Liver (tissue), 9 donors: ENCODE results near the gene SWSAP1. TPM values are rescaled to one million over a fixed set of nuclear protein-coding genes. Genes with fewer than 3 reads are reported as not detected.
"Not testable (repeated sequence)": the region's sequence is repeated elsewhere in the genome, so short reads cannot be mapped to it uniquely, and the experiment has no call there.

ENCODE experiments used
- DNase-seq: peaks from one replicate; pipeline ENCODE4 v3.0.0-alpha.2; 2017; ENCODE audit warnings: low spot score
- H3K27ac ChIP-seq, 2 donors: one replicate each; pipeline ENCODE4 v1.7.0; 2013; ENCODE audit warnings: inconsistent platforms in 2 of 2, low read length in 2 of 2, control low read depth in 1 of 2, low read depth in 1 of 2, mild to moderate bottlenecking in 1 of 2
- H3K27me3 ChIP-seq, 4 donors: one replicate each; pipeline versions ENCODE4 v1.6.1 to v1.7.0; 2013; ENCODE audit warnings: low read length in 3 of 4, inconsistent platforms in 1 of 4, mild to moderate bottlenecking in 1 of 4, moderate library complexity in 1 of 4; ENCODE audit not compliant: control insufficient read depth in 4 of 4, insufficient read depth in 4 of 4
- H3K36me3 ChIP-seq, 4 donors: one replicate each; pipeline versions ENCODE4 v1.6.1 to v1.7.0; 2013; ENCODE audit warnings: low read length in 3 of 4, mild to moderate bottlenecking in 3 of 4, low read depth in 1 of 4, moderate library complexity in 1 of 4; ENCODE audit not compliant: control insufficient read depth in 4 of 4, insufficient read depth in 3 of 4
- H3K4me1 ChIP-seq, 4 donors: one replicate each; pipeline versions ENCODE4 v1.6.1 to v1.7.0; 2013; ENCODE audit warnings: low read length in 3 of 4, mild to moderate bottlenecking in 3 of 4, moderate library complexity in 1 of 4; ENCODE audit not compliant: control insufficient read depth in 4 of 4, insufficient read depth in 4 of 4
- H3K4me3 ChIP-seq, 3 donors: one replicate each; pipeline versions ENCODE4 v1.6.1 to v1.7.0; 2013; ENCODE audit warnings: low read length in 3 of 3, control low read depth in 1 of 3, low read depth in 1 of 3, mild to moderate bottlenecking in 1 of 3
- H3K9ac ChIP-seq, 2 donors: one replicate each; pipeline ENCODE4 v1.7.0; 2013; ENCODE audit warnings: low read length in 2 of 2, mild to moderate bottlenecking in 2 of 2, moderate library complexity in 2 of 2, control low read depth in 1 of 2, low read depth in 1 of 2
- H3K9me3 ChIP-seq, 4 donors: one replicate each; pipeline versions ENCODE4 v1.6.1 to v1.7.0; 2013; ENCODE audit warnings: low read length in 3 of 4; ENCODE audit not compliant: control insufficient read depth in 4 of 4
- ATF3 ChIP-seq: IDR thresholded peaks from 2 replicates; pipeline ENCODE4 v1.6.1; 2016; ENCODE audit warnings: antibody characterized with exemption
- CTCF ChIP-seq: fragments of 150-350 bp; IDR thresholded peaks from 2 replicates; pipeline ENCODE4 v1.5.1; 2017; ENCODE audit warnings: improper control_type of control experiment, low read depth, low read length; ENCODE audit not compliant: missing input control
- FOXA1 ChIP-seq: IDR thresholded peaks from 2 replicates; pipeline ENCODE4 v1.6.1; 2016; ENCODE audit warnings: antibody characterized with exemption
- FOXA2 ChIP-seq: IDR thresholded peaks from 2 replicates; pipeline ENCODE4 v1.6.1; 2016; ENCODE audit warnings: antibody characterized with exemption
- HNF4A ChIP-seq, 2 donors: conservative IDR thresholded peaks; 2 replicates each; pipeline ENCODE4 v1.6.1; 2016; ENCODE audit warnings: antibody characterized with exemption in 2 of 2, mild to moderate bottlenecking in 2 of 2
- HNF4G ChIP-seq: IDR thresholded peaks from 2 replicates; pipeline ENCODE4 v1.6.1; 2016; ENCODE audit warnings: antibody characterized with exemption
- JUND ChIP-seq, 2 donors: IDR thresholded peaks; 2 replicates each; pipeline ENCODE4 v1.6.1; 2016; ENCODE audit warnings: antibody characterized with exemption in 2 of 2
- MAX ChIP-seq: IDR thresholded peaks from 2 replicates; pipeline ENCODE4 v1.6.1; 2016; ENCODE audit warnings: antibody characterized with exemption
- REST ChIP-seq: IDR thresholded peaks from 2 replicates; pipeline ENCODE4 v1.6.1; 2016; ENCODE audit warnings: antibody characterized with exemption, mild to moderate bottlenecking
- RXRA ChIP-seq, 2 donors: IDR thresholded peaks; 2 replicates each; pipeline ENCODE4 v1.6.1; 2017 to 2018; ENCODE audit warnings: antibody characterized with exemption in 2 of 2, mild to moderate bottlenecking in 1 of 2
- ZBTB33 ChIP-seq: IDR thresholded peaks from 2 replicates; pipeline ENCODE4 v1.6.1; 2016; ENCODE audit warnings: antibody characterized with exemption
- WGBS: extraction: QIAGEN DNeasy Blood & Tissue Kit; methylation state at CpG from one replicate; pipeline ENCODE4 v1.1.7; 2013; 5-methylcytosine and 5-hydroxymethylcytosine counted together
- polyA plus RNA-seq, 2 donors: library from polyadenylated mRNA; stranded (reverse) in 1 of 2; unstranded in 1 of 2; fragments of 200-250 nt in 1 of 2; fragments of >200 nt in 1 of 2; fragmentation: Nextera tagmentation in 1 of 2; extraction: Ambion mirVana in 1 of 2; gene quantifications; one replicate each; pipeline versions ENCODE4 v1.2.1 to v1.2.3, GENCODE V29; 2013 to 2015
- total RNA-seq, 2 donors: library from RNA; depleted of rRNA; stranded (reverse); fragments of >200 nt; gene quantifications; one replicate each; pipeline ENCODE4 v1.2.3, GENCODE V29; 2014
- donor health status: healthy.
- donor health status: healthy.
- donor health status: healthy.
- donor health status: healthy.
- donor health status: healthy.

SWSAP1 gene
- total and polyA plus RNA-seq, 4 donors = 0.98 to 6.4 (median 1.7) TPM

GRCh38 chr19:11332822-11333221, 41.6 kb upstream of the SWSAP1 start:
- no peak overlapping the region for H3K9ac ChIP-seq
- H3K27ac ChIP-seq = no peak overlapping the region
- no peaks in the 10 kb centered on the region for H3K4me1 ChIP-seq
- H3K27me3 ChIP-seq = no peaks in the 10 kb centered on the region
- H3K9me3 ChIP-seq = no peaks in the 10 kb centered on the region
- 96% methylated on average over 5 of the region's 5 CpGs for WGBS
- DNase-seq = no peak
- no peak overlapping the region for H3K4me3 ChIP-seq
- peaks cover 2 to 9% (median 5%) of the 10 kb centered on the region in 4 donors for H3K36me3 ChIP-seq
- TF ChIP-seq REST = no peak
- TF ChIP-seq JUND (IDR thresholded peaks at IDR 0.05) = no peak
- no peak for TF ChIP-seq ZBTB33
- TF ChIP-seq HNF4A (conservative IDR thresholded peaks at IDR 0.05) = no peak
- TF ChIP-seq RXRA (IDR thresholded peaks at IDR 0.05) = no peak
- TF ChIP-seq FOXA2 = no peak
- TF ChIP-seq CTCF = no peak
- no peak for TF ChIP-seq FOXA1
- no peak for TF ChIP-seq MAX
- TF ChIP-seq ATF3 = no peak
- no peak for TF ChIP-seq HNF4G

GRCh38 chr19:11333838-11334237, 40.6 kb upstream of the SWSAP1 start:
- H3K4me3 ChIP-seq, H3K9ac ChIP-seq, H3K27me3 ChIP-seq, H3K9me3 ChIP-seq, H3K4me1 ChIP-seq, DNase-seq, H3K36me3 ChIP-seq, H3K27ac ChIP-seq: not testable (repeated sequence)
- WGBS = 92% methylated on average over 9 of the region's 9 CpGs
